Measurements from ENCODE around the gene IL17C. TPM values are rescaled to one million over a fixed set of nuclear protein-coding genes. Genes with fewer than 3 reads are reported as not detected.

Gene IL17C
- total and polyA plus RNA-seq, 9 of the 15 experiments (the other 6 are each of a cell fraction or from before 2014, with no cell fraction given), result not detected

DNA sequence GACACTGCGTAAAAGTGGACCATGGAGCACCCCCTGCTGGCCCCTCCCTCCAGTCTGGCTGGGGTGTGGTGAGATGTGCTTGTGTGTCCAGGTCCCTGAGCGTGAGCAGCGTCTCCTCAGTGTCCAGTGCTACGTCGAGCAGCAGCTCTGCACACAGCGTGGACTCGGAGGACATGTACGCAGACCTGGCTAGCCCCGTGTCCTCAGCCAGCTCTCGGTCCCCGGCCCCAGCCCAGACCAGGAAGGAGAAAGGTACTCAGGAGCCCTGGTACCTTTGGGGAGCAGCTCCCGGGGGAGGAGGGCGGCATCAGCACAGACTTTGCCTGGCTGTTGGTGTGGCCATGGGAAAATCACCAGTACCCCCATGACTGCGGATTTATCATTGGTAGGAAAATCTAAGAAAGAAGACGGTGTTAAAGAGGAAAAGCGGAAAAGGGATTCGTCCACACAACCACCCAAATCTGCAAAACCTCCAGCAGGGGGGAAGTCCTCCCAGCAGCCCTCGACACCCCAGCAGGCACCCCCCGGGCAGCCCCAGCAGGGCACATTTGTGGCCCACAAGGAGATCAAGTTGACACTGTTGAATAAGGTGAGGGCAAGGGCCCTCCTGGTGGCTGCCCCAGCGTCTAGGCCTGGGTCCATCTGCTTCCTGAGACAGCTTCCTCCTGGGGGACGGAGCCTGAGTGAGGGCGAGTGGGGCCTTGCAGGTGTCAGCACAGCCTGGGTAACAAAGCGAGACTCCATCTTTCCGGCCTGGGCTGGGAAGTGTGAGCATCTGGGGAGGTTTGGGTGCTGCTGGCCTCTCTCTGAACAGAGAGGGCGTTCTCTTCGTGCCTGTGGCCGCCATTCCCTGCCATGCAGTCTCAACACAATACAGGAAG lies 10.6 kb upstream of the IL17C start (continued):
- TF ChIP-seq, protein P1, sequence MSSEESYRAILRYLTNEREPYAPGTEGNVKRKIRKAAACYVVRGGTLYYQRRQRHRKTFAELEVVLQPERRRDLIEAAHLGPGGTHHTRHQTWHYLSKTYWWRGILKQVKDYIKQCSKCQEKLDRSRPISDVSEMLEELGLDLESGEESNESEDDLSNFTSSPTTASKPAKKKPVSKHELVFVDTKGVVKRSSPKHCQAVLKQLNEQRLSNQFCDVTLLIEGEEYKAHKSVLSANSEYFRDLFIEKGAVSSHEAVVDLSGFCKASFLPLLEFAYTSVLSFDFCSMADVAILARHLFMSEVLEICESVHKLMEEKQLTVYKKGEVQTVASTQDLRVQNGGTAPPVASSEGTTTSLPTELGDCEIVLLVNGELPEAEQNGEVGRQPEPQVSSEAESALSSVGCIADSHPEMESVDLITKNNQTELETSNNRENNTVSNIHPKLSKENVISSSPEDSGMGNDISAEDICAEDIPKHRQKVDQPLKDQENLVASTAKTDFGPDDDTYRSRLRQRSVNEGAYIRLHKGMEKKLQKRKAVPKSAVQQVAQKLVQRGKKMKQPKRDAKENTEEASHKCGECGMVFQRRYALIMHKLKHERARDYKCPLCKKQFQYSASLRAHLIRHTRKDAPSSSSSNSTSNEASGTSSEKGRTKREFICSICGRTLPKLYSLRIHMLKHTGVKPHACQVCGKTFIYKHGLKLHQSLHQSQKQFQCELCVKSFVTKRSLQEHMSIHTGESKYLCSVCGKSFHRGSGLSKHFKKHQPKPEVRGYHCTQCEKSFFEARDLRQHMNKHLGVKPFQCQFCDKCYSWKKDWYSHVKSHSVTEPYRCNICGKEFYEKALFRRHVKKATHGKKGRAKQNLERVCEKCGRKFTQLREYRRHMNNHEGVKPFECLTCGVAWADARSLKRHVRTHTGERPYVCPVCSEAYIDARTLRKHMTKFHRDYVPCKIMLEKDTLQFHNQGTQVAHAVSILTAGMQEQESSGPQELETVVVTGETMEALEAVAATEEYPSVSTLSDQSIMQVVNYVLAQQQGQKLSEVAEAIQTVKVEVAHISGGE (CRISPR knock-in tag; IDR thresholded peaks at IDR 0.05), result 0 out of 6 replicates have a peak, but pooled peaks of 1 of the 3 experiments have one; percentile 17

DNA sequence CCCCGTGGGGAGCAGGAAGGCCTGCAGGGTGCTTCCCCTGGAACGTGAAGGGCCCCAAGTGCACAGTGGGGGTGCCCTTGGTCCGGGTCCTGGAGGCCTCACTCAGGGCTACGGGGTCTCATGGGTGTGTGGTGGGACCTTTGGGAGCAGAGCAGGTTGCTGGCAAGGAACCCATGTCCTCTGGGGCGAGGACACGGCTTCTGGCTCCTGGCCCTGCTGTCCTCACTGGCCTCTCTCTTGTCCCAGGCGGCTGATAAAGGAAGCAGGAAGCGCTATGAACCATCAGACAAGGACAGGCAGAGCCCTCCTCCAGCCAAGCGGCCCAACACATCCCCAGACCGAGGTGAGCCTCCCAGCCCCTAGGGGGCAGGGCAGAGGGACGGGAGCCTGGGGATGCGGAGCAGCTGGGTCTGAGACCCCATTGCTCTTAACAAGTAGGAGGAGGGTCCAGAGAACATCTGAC lies 9.8 kb upstream of the IL17C start:
- peak overlapping the region; percentile 24; the same call in 1 of the 2 replicates for H3K4me2 ChIP-seq (ENCODE audit: insufficient read depth, low read length)
- H3K9ac ChIP-seq (ENCODE audit: insufficient read depth in 1 of 2, low read depth in 2 of 2, low read length in 2 of 2), result peak overlapping the region; percentile 38 to 65; a peak in 3 of 4 replicates
- H4K20me1 ChIP-seq (replicated peaks; ENCODE audit: control insufficient read depth, insufficient read depth, low read length), result 0 out of 2 replicates have a peak, but pooled peaks cover 6% of the 10 kb centered on the region
- WGBS (ENCODE audit: insufficient coverage, low coverage, missing lambda C conversion rate), result 38% methylated on average over 12 of the region's 12 CpGs
- intact Hi-C loops (cut with micrococcal nuclease) (loop anchor here (5.0 kb wide), 1 partner anchor 59 kb away; the partner anchor contains the start of gene SNAI3), in situ Hi-C loops (cut with MboI) (no loop called here)
- DNase-seq (ENCODE audit: extremely low read depth in 1 of 4, low spot score in 3 of 4), result peak; percentile 77 to 90 (median 87)
- ChIA-PET POLR2A (interaction anchor here (0.8 to 2.3 kb wide), 3 partner anchors 8 to 11 kb away, joined by 4 to 12 read pairs (median 7); partner anchors contain the start of gene IL17C), CTCF (ENCODE audit: low intra/inter-chr PET ratio) (no interaction called here)
- peak overlapping the region; percentile 73 for H3K27ac ChIP-seq (ENCODE audit: extremely low read depth, low read depth, low read length)
- BruUV-seq (replicated peaks), result no TSS peak
- peak overlapping the region; percentile 61 for H2AFZ ChIP-seq (ENCODE audit: low read depth, low read length)
- no peaks in the 10 kb centered on the region for H3K79me2 ChIP-seq (ENCODE audit: control insufficient read depth, insufficient read depth, low read length)
- H3K4me3 ChIP-seq, result no peak overlapping the region
- FAIRE-seq, result peak; percentile 97
- H3K27me3 ChIP-seq (ENCODE audit: control insufficient read depth in 2 of 2, insufficient read depth in 2 of 2, low read length in 2 of 2), result no peaks in the 10 kb centered on the region
- H3K36me3 ChIP-seq (ENCODE audit: control insufficient read depth, insufficient read depth, low read length), result peaks cover 94% of the 10 kb centered on the region
- H3K9me1 ChIP-seq (ENCODE audit: control insufficient read depth, insufficient read depth, low read length), result no peaks in the 10 kb centered on the region
- H3K9me3 ChIP-seq (replicated peaks; ENCODE audit: control insufficient read depth, insufficient read depth, low read depth, low read length), result no peaks in the 10 kb centered on the region
- peak; percentile 97 for ATAC-seq
- H3K4me1 ChIP-seq (replicated peaks in 1 of 2; ENCODE audit: control insufficient read depth in 2 of 2, insufficient read depth in 2 of 2, low read length in 2 of 2), result peaks cover 10 to 56% of the 10 kb centered on the region in 2 experiments; a peak in 4 of 5 replicates
- TF ChIP-seq ZBTB17 (CRISPR knock-in tag; IDR thresholded peaks at IDR 0.05), result no peak
- no peak for TF ChIP-seq ZNF644 (tag; IDR thresholded peaks at IDR 0.05; ENCODE audit: low read depth)
- peak; percentile 24 for TF ChIP-seq RBM22 (IDR thresholded peaks at IDR 0.05; ENCODE audit: low read depth, low read length, poor library complexity, severe bottlenecking)
- no peak for TF ChIP-seq ZKSCAN8 (CRISPR knock-in tag; IDR thresholded peaks at IDR 0.05)
- 0 out of 2 replicates have a peak, but pooled peaks have one; percentile 61 for TF ChIP-seq ZNF263 (CRISPR knock-in tag; IDR thresholded peaks at IDR 0.05; ENCODE audit: borderline replicate concordance)
- TF ChIP-seq ETS2 (tag; IDR thresholded peaks at IDR 0.05; ENCODE audit: borderline replicate concordance, poor library complexity, severe bottlenecking), result no peak
- TF ChIP-seq MYNN (IDR thresholded peaks at IDR 0.05), result 0 out of 2 replicates have a peak, but pooled peaks have one; percentile 24
- no peak for TF ChIP-seq MYNN (CRISPR knock-in tag; IDR thresholded peaks at IDR 0.05)
- TF ChIP-seq, protein P2, sequence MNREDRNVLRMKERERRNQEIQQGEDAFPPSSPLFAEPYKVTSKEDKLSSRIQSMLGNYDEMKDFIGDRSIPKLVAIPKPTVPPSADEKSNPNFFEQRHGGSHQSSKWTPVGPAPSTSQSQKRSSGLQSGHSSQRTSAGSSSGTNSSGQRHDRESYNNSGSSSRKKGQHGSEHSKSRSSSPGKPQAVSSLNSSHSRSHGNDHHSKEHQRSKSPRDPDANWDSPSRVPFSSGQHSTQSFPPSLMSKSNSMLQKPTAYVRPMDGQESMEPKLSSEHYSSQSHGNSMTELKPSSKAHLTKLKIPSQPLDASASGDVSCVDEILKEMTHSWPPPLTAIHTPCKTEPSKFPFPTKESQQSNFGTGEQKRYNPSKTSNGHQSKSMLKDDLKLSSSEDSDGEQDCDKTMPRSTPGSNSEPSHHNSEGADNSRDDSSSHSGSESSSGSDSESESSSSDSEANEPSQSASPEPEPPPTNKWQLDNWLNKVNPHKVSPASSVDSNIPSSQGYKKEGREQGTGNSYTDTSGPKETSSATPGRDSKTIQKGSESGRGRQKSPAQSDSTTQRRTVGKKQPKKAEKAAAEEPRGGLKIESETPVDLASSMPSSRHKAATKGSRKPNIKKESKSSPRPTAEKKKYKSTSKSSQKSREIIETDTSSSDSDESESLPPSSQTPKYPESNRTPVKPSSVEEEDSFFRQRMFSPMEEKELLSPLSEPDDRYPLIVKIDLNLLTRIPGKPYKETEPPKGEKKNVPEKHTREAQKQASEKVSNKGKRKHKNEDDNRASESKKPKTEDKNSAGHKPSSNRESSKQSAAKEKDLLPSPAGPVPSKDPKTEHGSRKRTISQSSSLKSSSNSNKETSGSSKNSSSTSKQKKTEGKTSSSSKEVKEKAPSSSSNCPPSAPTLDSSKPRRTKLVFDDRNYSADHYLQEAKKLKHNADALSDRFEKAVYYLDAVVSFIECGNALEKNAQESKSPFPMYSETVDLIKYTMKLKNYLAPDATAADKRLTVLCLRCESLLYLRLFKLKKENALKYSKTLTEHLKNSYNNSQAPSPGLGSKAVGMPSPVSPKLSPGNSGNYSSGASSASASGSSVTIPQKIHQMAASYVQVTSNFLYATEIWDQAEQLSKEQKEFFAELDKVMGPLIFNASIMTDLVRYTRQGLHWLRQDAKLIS (CRISPR knock-in tag; IDR thresholded peaks at IDR 0.05), result no peak

Data from K562 (cell line).